Endothelial cell of umbilical vein (primary cell): ENCODE data around the gene ST6GALNAC4. TPM values are rescaled to one million over a fixed set of nuclear protein-coding genes. Genes with fewer than 3 reads are reported as not detected.
A peak's percentile ranks its signal among the peaks of the same experiment; 100 is the strongest.

Experiments
- BruUV-seq: library from RNA; stranded (reverse); fragments of 400-500 nt; replicated peaks from 2 replicates; lab custom pipeline; 2021; lab: Mats Ljungman, UMichigan
- CTCF ChIA-PET: fragments of 300-600, 350-600 bp; sonication (Branson Sonifier 250); formaldehyde crosslinking; loops from one replicate; lab custom pipeline; 2021; ENCODE audit warnings: antibody characterized with exemption, inconsistent platforms; lab: Charles Lee
- POLR2A ChIA-PET: fragments of 300-600, 350-600 bp; sonication (Branson Sonifier 250); formaldehyde crosslinking; loops from one replicate; lab custom pipeline; 2021; ENCODE audit warnings: antibody characterized with exemption, inconsistent platforms; lab: Charles Lee
- DNase-seq: peaks from one replicate; pipeline ENCODE4 v3.0.0-alpha.2; 2011; ENCODE audit warnings: low read depth, low spot score
- FAIRE-seq: peaks from 2 replicates; lab custom pipeline; 2011; peaks lifted over from hg19 to GRCh38; lab: Jason Lieb, UNC
- H2AFZ ChIP-seq: 2 replicates; pipeline ENCODE4 v1.6.0; 2012; ENCODE audit warnings: low read depth, low read length, control low read depth, inconsistent platforms
- H3K27ac ChIP-seq: 2 replicates; pipeline ENCODE4 v1.5.1; 2011; ENCODE audit warnings: low read depth, mild to moderate bottlenecking, control low read depth, low read length, moderate library complexity; ENCODE audit not compliant: insufficient read depth
- H3K27me3 ChIP-seq, 2 experiments: 2 replicates each; pipeline versions ENCODE4 v1.6.0 to v1.6.1; 2011; ENCODE audit warnings: low read length in 2 of 2, mixed read lengths in 1 of 2; ENCODE audit not compliant: control insufficient read depth in 2 of 2, insufficient read depth in 2 of 2
- H3K36me3 ChIP-seq, 2 experiments: 2 replicates in 1 of 2; 3 replicates in 1 of 2; pipeline ENCODE4 v1.5.1; 2011; ENCODE audit warnings: low read length in 2 of 2, mild to moderate bottlenecking in 1 of 2, moderate library complexity in 1 of 2; ENCODE audit not compliant: control insufficient read depth in 2 of 2, insufficient read depth in 2 of 2; ENCODE audit errors: extremely low read depth in 1 of 2
- H3K4me1 ChIP-seq: 3 replicates; pipeline ENCODE4 v1.5.1; 2011; ENCODE audit warnings: mild to moderate bottlenecking, low read length; ENCODE audit not compliant: control insufficient read depth, insufficient read depth; ENCODE audit errors: extremely low read depth
- H3K4me2 ChIP-seq: 2 replicates; pipeline ENCODE4 v1.6.1; 2011; ENCODE audit warnings: low read length, control low read depth, mixed read lengths; ENCODE audit not compliant: insufficient read depth
- H3K4me3 ChIP-seq, 3 experiments: fragments of 200-600 bp in 1 of 3; sonication (generic), shearing (Covaris generic) in 1 of 3; replicated peaks in 1 of 3; 2 replicates each; pipeline ENCODE4 v1.5.1; 2011 to 2016; ENCODE audit warnings: control low read depth in 3 of 3, low read length in 3 of 3, mild to moderate bottlenecking in 2 of 3, inconsistent platforms in 1 of 3, low read depth in 1 of 3, moderate library complexity in 1 of 3; ENCODE audit not compliant: insufficient read depth in 1 of 3
- H3K79me2 ChIP-seq: 2 replicates; pipeline ENCODE4 v1.6.0; 2012; ENCODE audit warnings: low read length, inconsistent platforms; ENCODE audit not compliant: control insufficient read depth, insufficient read depth
- H3K9ac ChIP-seq: replicated peaks from 2 replicates; pipeline ENCODE3; 2011; ENCODE audit warnings: low read length, control low read depth; ENCODE audit not compliant: insufficient read depth; ENCODE audit errors: extremely low read depth
- H3K9me1 ChIP-seq: replicated peaks from 3 replicates; pipeline ENCODE4 v1.6.0; 2011; ENCODE audit warnings: mild to moderate bottlenecking, low read length; ENCODE audit not compliant: control insufficient read depth, insufficient read depth; ENCODE audit errors: extremely low read depth
- H3K9me3 ChIP-seq: replicated peaks from 2 replicates; pipeline ENCODE4 v1.5.1; 2012; ENCODE audit warnings: low read length, inconsistent platforms; ENCODE audit not compliant: control insufficient read depth, insufficient read depth
- H4K20me1 ChIP-seq: replicated peaks from 2 replicates; pipeline ENCODE3; 2011; ENCODE audit warnings: mild to moderate bottlenecking, low read length; ENCODE audit not compliant: control insufficient read depth, insufficient read depth; ENCODE audit errors: extremely low read depth
- FOS ChIP-seq: IDR thresholded peaks from 2 replicates; pipeline ENCODE4 v1.6.1; 2011; ENCODE audit warnings: mild to moderate bottlenecking, low read length, moderate library complexity, borderline replicate concordance; ENCODE audit not compliant: insufficient read depth
- GATA2 ChIP-seq: IDR thresholded peaks from 2 replicates; pipeline ENCODE4 v1.7.0; 2011; ENCODE audit warnings: low read depth, mild to moderate bottlenecking, moderate library complexity, mixed read lengths, low read length; ENCODE audit not compliant: insufficient read length, insufficient read depth
- MAX ChIP-seq: IDR thresholded peaks from 2 replicates; pipeline ENCODE4 v1.6.1; 2011; ENCODE audit not compliant: insufficient read depth, insufficient read length
- MYC ChIP-seq: IDR thresholded peaks from one replicate; pipeline ENCODE4 v1.6.1; 2011; ENCODE audit warnings: mild to moderate bottlenecking, low read depth, low read length
- POLR2A ChIP-seq: IDR thresholded peaks from 2 replicates; pipeline ENCODE4 v1.6.1; 2012; ENCODE audit warnings: low read depth, mild to moderate bottlenecking, control low read depth, low read length
- dilution Hi-C: fragments of 300-500 bp; cut with MboI; formaldehyde crosslinking; loops from one replicate; pipeline ENCODE4 v1.15.0; 2019; ENCODE audit warnings: low sequenced_read_pairs; ENCODE audit not compliant: extremely low pct_ligation_motif_present
- intact Hi-C: fragments of 100-400 bp; cut with micrococcal nuclease; formaldehyde crosslinking; loops from one replicate; pipeline ENCODE4 v1.10.0; 2022
- polyA plus RNA-seq, 4 experiments: library from polyadenylated mRNA; depleted of rRNA in 3 of 4; stranded (reverse) in 3 of 4; unstranded in 1 of 4; fragments of >200 nt; gene quantifications; 2 replicates each; pipeline versions ENCODE4 v1.2.1 to v1.2.3, GENCODE V29; 2011 to 2012; ENCODE audit warnings: missing spikeins in 1 of 4
- total RNA-seq: library from RNA; stranded (reverse); gene quantifications from 2 replicates; pipeline ENCODE4 v1.2.3, GENCODE V29; 2021

The ST6GALNAC4 gene
- total and polyA plus RNA-seq, 2 donors (not counting 3 experiments of a cell fraction or from before 2014, with no cell fraction given), result 45.9 to 85.3 TPM

GRCh38 chr9:127865645-127866464, 51.0 kb downstream of the ST6GALNAC4 start:
- Histone ChIP-seq H2AFZ (no peak overlapping the region), H3K9me3 (no peaks in the 10 kb centered on the region), H3K9ac (no peak overlapping the region), H3K4me1 (peaks cover 34% of the 10 kb centered on the region), H3K27ac (no peak overlapping the region), H3K9me1 (no peaks in the 10 kb centered on the region), H3K27me3 (no peaks in the 10 kb centered on the region), H3K79me2 (no peaks in the 10 kb centered on the region), H3K36me3 (peaks cover 0 to 5% of the 10 kb centered on the region in 2 experiments), H3K4me2 (no peak overlapping the region), H4K20me1 (no peaks in the 10 kb centered on the region), H3K4me3 (no peak overlapping the region)
- intact Hi-C loops, result loop anchor here (5.0 kb wide), 1 partner anchor 274 kb away; no protein-coding TSS in a partner anchor
- DNase-seq, result no peak
- no TSS peak for BruUV-seq
- dilution Hi-C loops, result no loop called here
- no peak for FAIRE-seq
- TF ChIP-seq GATA2 (peak; percentile 72), MAX (no peak)
- POLR2A ChIA-PET, result no interaction called here
- CTCF ChIA-PET, result interaction anchor here (1.2 to 3.5 kb wide), 2 partner anchors 11 to 30 kb away, joined by 4 to 12 read pairs; partner anchors contain the start of gene ENG

GRCh38 chr9:127863191-127863621, 53.6 kb downstream of the ST6GALNAC4 start:
- no peak for DNase-seq
- no peaks in the 10 kb centered on the region for H3K79me2 ChIP-seq
- no TSS peak for BruUV-seq
- H3K4me1 ChIP-seq, result peaks cover 36% of the 10 kb centered on the region
- no peaks in the 10 kb centered on the region for H3K9me1 ChIP-seq
- dilution Hi-C loops, result no loop called here
- CTCF ChIA-PET, result interaction anchor here (0.5 to 3.5 kb wide), 8 partner anchors 9 to 66 kb away, joined by 3 to 12 read pairs (median 3); partner anchors contain the start of gene ENG
- H3K4me2 ChIP-seq, result no peak overlapping the region
- TF ChIP-seq FOS (no peak), POLR2A (no peak), MYC (no peak)
- no peaks in the 10 kb centered on the region for H3K9me3 ChIP-seq
- no peaks in the 10 kb centered on the region for H3K27me3 ChIP-seq
- no peaks in the 10 kb centered on the region for H4K20me1 ChIP-seq
- POLR2A ChIA-PET, result interaction anchor here (1.4 kb wide), 1 partner anchor 11 kb away, joined by 3 read pairs; no protein-coding TSS in a partner anchor
- H2AFZ ChIP-seq, result no peak overlapping the region
- no peak overlapping the region for H3K9ac ChIP-seq
- no peak overlapping the region for H3K4me3 ChIP-seq
- H3K36me3 ChIP-seq, result no peaks in the 10 kb centered on the region
- intact Hi-C loops, result no loop called here
- H3K27ac ChIP-seq, result no peak overlapping the region
- no peak for FAIRE-seq
